Measurements from ENCODE around the gene KIAA0825. TPM values are rescaled to one million over a fixed set of nuclear protein-coding genes. Genes with fewer than 3 reads are reported as not detected.

Gene KIAA0825
- total and polyA plus RNA-seq, 2 of the 8 experiments (the other 6 are each of a cell fraction or from before 2014, with no cell fraction given): 0.60 to 1.0 TPM

GRCh38 chr5:94632024-94632423 is 13.6 kb upstream of the KIAA0825 start (continued):
- no peak for TF ChIP-seq CHD7 (IDR thresholded peaks at IDR 0.05; ENCODE audit: insufficient replicate concordance, low read length)
- TF ChIP-seq SIN3A (conservative IDR thresholded peaks at IDR 0.05 in 1 of 2, IDR thresholded peaks at IDR 0.05 in 1 of 2; ENCODE audit: low read depth in 1 of 2, low read length in 2 of 2): no peak
- TF ChIP-seq EP300 (IDR thresholded peaks at IDR 0.05; ENCODE audit: borderline replicate concordance in 1 of 2, low read depth in 2 of 2, low read length in 2 of 2): no peak
